B cell (primary cell): Measurements from ENCODE around the gene USP48. TPM values are rescaled to one million over a fixed set of nuclear protein-coding genes. Genes with fewer than 3 reads are reported as not detected.

Experiments used
- ATAC-seq: fragments of 200-7000 bp; cut with Tn5 transposase; one replicate; pipeline ENCODE4 v1.10.0; 2021; ENCODE audit warnings: low read depth, mild to moderate bottlenecking, moderate number of reproducible peaks, moderate library complexity
- CTCF ChIA-PET: fragments of 350-600 bp; sonication (Branson Sonifier 250); formaldehyde crosslinking; loops from one replicate; lab custom pipeline; 2021; ENCODE audit warnings: antibody characterized with exemption, inconsistent platforms; lab: Charles Lee
- POLR2A ChIA-PET: fragments of 350-600 bp; sonication (Branson Sonifier 250); formaldehyde crosslinking; loops from one replicate; lab custom pipeline; 2021; ENCODE audit warnings: antibody characterized with exemption; lab: Charles Lee
- DNase-seq: peaks from one replicate; pipeline ENCODE4 v3.0.0; 2013
- H2AFZ ChIP-seq: 2 replicates; pipeline ENCODE4 v1.6.1; 2012; ENCODE audit warnings: mild to moderate bottlenecking, low read depth, low read length; ENCODE audit not compliant: insufficient read depth, poor library complexity, severe bottlenecking
- H3K27ac ChIP-seq, 2 donors: 1 replicate in 1 of 2; 2 replicates in 1 of 2; pipeline ENCODE4 v1.5.1; 2012 to 2013; ENCODE audit warnings: low read length in 2 of 2, mild to moderate bottlenecking in 2 of 2, moderate library complexity in 1 of 2
- H3K27me3 ChIP-seq, 4 experiments: fragments of 200-600 bp in 1 of 4; sonication (generic) in 1 of 4; replicated peaks in 1 of 4; 1 replicate in 2 of 4; 2 replicates in 2 of 4; pipeline versions ENCODE4 v1.6.1 to v1.7.0; 2013 to 2016; ENCODE audit warnings: low read length in 3 of 4, mild to moderate bottlenecking in 2 of 4, mixed read lengths in 1 of 4, moderate library complexity in 1 of 4; ENCODE audit not compliant: insufficient read depth in 4 of 4, control insufficient read depth in 3 of 4; ENCODE audit errors: control extremely low read depth in 1 of 4
- H3K36me3 ChIP-seq, 2 experiments: replicated peaks in 1 of 2; 1 replicate in 1 of 2; 2 replicates in 1 of 2; pipeline versions ENCODE4 v1.6.1 to v1.7.1; 2013; ENCODE audit warnings: low read length in 1 of 2; ENCODE audit not compliant: insufficient read depth in 2 of 2, control insufficient read depth in 1 of 2; ENCODE audit errors: control extremely low read depth in 1 of 2, extremely low read depth in 1 of 2
- H3K4me1 ChIP-seq, 2 donors: fragments of 200-600 bp in 1 of 2; sonication (generic) in 1 of 2; 1 replicate in 1 of 2; 2 replicates in 1 of 2; pipeline versions ENCODE4 v1.5.1 to v1.6.1; 2013 to 2017; ENCODE audit warnings: low read length in 2 of 2; ENCODE audit not compliant: control insufficient read depth in 2 of 2, insufficient read depth in 2 of 2
- H3K4me2 ChIP-seq: replicated peaks from 2 replicates; pipeline ENCODE3; 2012; ENCODE audit warnings: mild to moderate bottlenecking, low read depth, low read length; ENCODE audit not compliant: poor library complexity, severe bottlenecking
- H3K4me3 ChIP-seq, 5 experiments: fragments of 200-600 bp in 1 of 5; sonication (generic) in 1 of 5; 1 replicate in 3 of 5; 2 replicates in 2 of 5; pipeline versions ENCODE4 v1.5.1 to v1.7.0; 2011 to 2016; ENCODE audit warnings: low read length in 4 of 5, mild to moderate bottlenecking in 4 of 5, low read depth in 2 of 5, control low read depth in 1 of 5, moderate library complexity in 1 of 5; ENCODE audit not compliant: insufficient read depth in 1 of 5; ENCODE audit errors: control extremely low read depth in 1 of 5, extremely low read depth in 1 of 5
- H3K79me2 ChIP-seq: fragments of 200-600 bp; sonication (generic); one replicate; pipeline ENCODE4 v1.6.0; 2016; ENCODE audit warnings: low read length; ENCODE audit not compliant: control insufficient read depth, insufficient read depth
- H3K9ac ChIP-seq: fragments of 200-600 bp; sonication (generic); 2 replicates; pipeline ENCODE4 v1.6.1; 2017; ENCODE audit warnings: mild to moderate bottlenecking, low read length, moderate library complexity
- H3K9me3 ChIP-seq, 3 donors: one replicate each; pipeline versions ENCODE4 v1.6.1 to v1.7.1; 2013; ENCODE audit warnings: low read length in 2 of 3; ENCODE audit not compliant: control insufficient read depth in 2 of 3, insufficient read depth in 1 of 3; ENCODE audit errors: control extremely low read depth in 1 of 3
- H4K20me1 ChIP-seq: 2 replicates; pipeline ENCODE4 v1.6.0; 2012; ENCODE audit warnings: mild to moderate bottlenecking, low read length; ENCODE audit not compliant: insufficient read depth, control insufficient read depth, poor library complexity, severe bottlenecking
- H3K27ac Mint-ChIP-seq: one replicate; pipeline ENCODE4 v1.8.0; 2021; ENCODE audit warnings: mixed read lengths
- H3K27me3 Mint-ChIP-seq: one replicate; pipeline ENCODE4 v1.8.0; 2021; ENCODE audit warnings: mixed read lengths
- H3K4me1 Mint-ChIP-seq: one replicate; pipeline ENCODE4 v1.8.0; 2021; ENCODE audit warnings: mixed read lengths
- H3K4me3 Mint-ChIP-seq: one replicate; pipeline ENCODE4 v1.8.0; 2021; ENCODE audit warnings: mixed read lengths
- H3K9me3 Mint-ChIP-seq: one replicate; pipeline ENCODE4 v1.8.0; 2022; ENCODE audit warnings: mixed read lengths; ENCODE audit not compliant: insufficient read depth
- CTCF ChIP-seq: fragments of 200-600 bp; IDR thresholded peaks from one replicate; pipeline ENCODE4 v1.8.0; 2022; ENCODE audit warnings: antibody characterized with exemption, mild to moderate bottlenecking
- EZH2 ChIP-seq: IDR thresholded peaks from 2 replicates; pipeline ENCODE4 v1.6.1; 2012; ENCODE audit warnings: borderline replicate concordance, low read depth, mild to moderate bottlenecking, moderate library complexity, low read length; ENCODE audit not compliant: insufficient read depth, poor library complexity, severe bottlenecking
- WGBS: methylation state at CpG from one replicate; pipeline ENCODE4 v1.1.5; 2013; ENCODE audit warnings: missing lambda C conversion rate; ENCODE audit not compliant: insufficient coverage; 5-methylcytosine and 5-hydroxymethylcytosine counted together
- intact Hi-C: fragments of 100-400 bp; cut with micrococcal nuclease; formaldehyde crosslinking; loops from one replicate; pipeline ENCODE4 v1.10.0; 2022
- polyA plus RNA-seq: library from polyadenylated mRNA; depleted of rRNA; stranded (reverse); fragments of >200 nt; gene quantifications from 2 replicates; pipeline ENCODE4 v1.2.3, GENCODE V29; 2012
- total RNA-seq, 2 donors: library from RNA; stranded (reverse); fragments of 120-200 nt in 1 of 2; gene quantifications; 1 replicate in 1 of 2; 2 replicates in 1 of 2; pipeline versions ENCODE4 v1.2.3 to v1.2.4, GENCODE V29; 2013 to 2022

USP48 gene
- total and polyA plus RNA-seq, 2 donors (not counting 1 experiment from before 2014, with no cell fraction given), result 21.2 to 135 TPM

DNA sequence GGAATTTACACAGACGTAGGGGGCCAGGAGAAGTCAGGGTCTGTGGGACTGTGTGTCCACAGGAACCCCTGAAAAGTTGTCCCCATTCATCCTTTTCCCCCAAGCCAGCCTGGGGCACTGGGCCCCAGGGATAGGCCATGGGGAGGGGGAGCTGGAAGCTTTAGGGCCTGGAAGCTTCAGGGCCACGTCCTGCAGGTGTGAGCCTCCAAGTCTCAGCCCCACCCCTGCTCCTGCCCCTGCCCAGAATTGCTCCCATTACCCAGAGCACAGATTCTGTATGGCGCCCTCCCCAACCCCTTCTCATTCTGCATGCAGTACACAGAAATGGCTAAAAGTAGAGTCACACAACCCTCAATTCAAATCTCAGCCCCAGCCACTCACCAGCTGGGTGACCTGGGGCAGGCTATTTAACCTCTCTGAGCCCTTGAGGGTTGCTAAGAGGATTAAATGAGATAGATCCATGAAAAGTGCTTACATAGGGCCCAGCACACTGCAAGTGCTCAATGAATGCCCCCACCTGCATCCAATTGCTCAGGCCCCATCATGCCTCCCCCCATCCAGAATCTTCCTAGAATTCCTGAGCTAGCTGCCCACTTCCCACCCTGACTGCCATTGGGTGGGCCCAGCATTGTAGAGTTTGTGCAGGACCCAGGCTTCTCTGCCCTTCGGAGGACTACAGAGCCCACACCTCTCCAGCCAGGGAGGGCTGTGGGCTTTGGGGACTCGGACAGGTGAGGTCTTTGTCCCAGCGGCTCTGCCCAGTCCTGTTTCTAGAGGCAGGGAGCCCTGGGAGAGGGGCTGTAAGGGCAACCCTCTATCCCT, 120.3 kb downstream of the USP48 start:
- 89% methylated on average over 2 of the region's 6 CpGs for WGBS
- H3K4me3 ChIP-seq, result no peak overlapping the region
- Mint-ChIP-seq H3K27ac (no peak overlapping the region), H3K27me3 (peaks cover 47% of the 10 kb centered on the region), H3K9me3 (no peaks in the 10 kb centered on the region), H3K4me3 (no peak overlapping the region), H3K4me1 (peaks cover 13% of the 10 kb centered on the region)
- H3K27me3 ChIP-seq, result peaks cover 0 to 75% (median 21%) of the 10 kb centered on the region in 4 experiments
- ChIA-PET CTCF (no interaction called here), POLR2A (interaction anchor here (0.6 kb wide), 1 partner anchor 11 kb away, joined by 3 read pairs; no protein-coding TSS in a partner anchor)
- TF ChIP-seq CTCF (no peak), EZH2 (no peak)
- H2AFZ ChIP-seq, result no peak overlapping the region
- no peak overlapping the region for H3K9ac ChIP-seq
- no peaks in the 10 kb centered on the region for H4K20me1 ChIP-seq
- H3K36me3 ChIP-seq, result no peaks in the 10 kb centered on the region
- no peak overlapping the region for H3K27ac ChIP-seq
- H3K4me1 ChIP-seq, result peaks cover 11 to 13% of the 10 kb centered on the region in 2 donors
- ATAC-seq (no peak), DNase-seq (no peak)
- H3K4me2 ChIP-seq, result no peak overlapping the region
- intact Hi-C loops, result no loop called here
- no peaks in the 10 kb centered on the region for H3K79me2 ChIP-seq
- peaks cover 0 to 20% (median 0%) of the 10 kb centered on the region in 3 donors for H3K9me3 ChIP-seq

- Histone ChIP-seq H3K79me2 (no peaks in the 10 kb centered on the region), H3K4me1 (peaks cover 11% of the 10 kb centered on the region in 2 donors), H4K20me1 (no peaks in the 10 kb centered on the region), H2AFZ (no peak overlapping the region), H3K4me2 (no peak overlapping the region), H3K9me3 (peaks cover 0 to 17% (median 0%) of the 10 kb centered on the region in 3 donors), H3K9ac (no peak overlapping the region), H3K27me3 (peaks cover 0 to 67% (median 16%) of the 10 kb centered on the region in 4 experiments), H3K36me3 (no peaks in the 10 kb centered on the region), H3K27ac (no peak overlapping the region), H3K4me3 (no peak overlapping the region)
- peaks cover 46% of the 10 kb centered on the region for H3K27me3 Mint-ChIP-seq
- ChIA-PET CTCF (no interaction called here), POLR2A (no interaction called here)
- peaks cover 12% of the 10 kb centered on the region for H3K4me1 Mint-ChIP-seq
- no peak overlapping the region for H3K27ac Mint-ChIP-seq
- no peak overlapping the region for H3K4me3 Mint-ChIP-seq
- TF ChIP-seq EZH2 (no peak), CTCF (no peak)
- no peaks in the 10 kb centered on the region for H3K9me3 Mint-ChIP-seq
- intact Hi-C loops, result no loop called here
- DNase-seq (no peak), ATAC-seq (no peak)
- WGBS, result 85% methylated on average over 4 of the region's 5 CpGs
Measured at GRCh38 chr1:21661886-21662285, 121.1 kb downstream of the USP48 start.
